ENCODE results near the gene LY6G6C. TPM values are rescaled to one million over a fixed set of nuclear protein-coding genes. Genes with fewer than 3 reads are reported as not detected.
A peak's percentile ranks its signal among the peaks of the same experiment; 100 is the strongest.

LY6G6C gene
- total and polyA plus RNA-seq, 2 of the 13 experiments (the other 11 are each of a cell fraction or from before 2014, with no cell fraction given): 0.15 TPM; not detected in 1

GRCh38 chr6:31729979-31730630, 8.6 kb upstream of the LY6G6C start (continued):
- TF ChIP-seq, protein P1, sequence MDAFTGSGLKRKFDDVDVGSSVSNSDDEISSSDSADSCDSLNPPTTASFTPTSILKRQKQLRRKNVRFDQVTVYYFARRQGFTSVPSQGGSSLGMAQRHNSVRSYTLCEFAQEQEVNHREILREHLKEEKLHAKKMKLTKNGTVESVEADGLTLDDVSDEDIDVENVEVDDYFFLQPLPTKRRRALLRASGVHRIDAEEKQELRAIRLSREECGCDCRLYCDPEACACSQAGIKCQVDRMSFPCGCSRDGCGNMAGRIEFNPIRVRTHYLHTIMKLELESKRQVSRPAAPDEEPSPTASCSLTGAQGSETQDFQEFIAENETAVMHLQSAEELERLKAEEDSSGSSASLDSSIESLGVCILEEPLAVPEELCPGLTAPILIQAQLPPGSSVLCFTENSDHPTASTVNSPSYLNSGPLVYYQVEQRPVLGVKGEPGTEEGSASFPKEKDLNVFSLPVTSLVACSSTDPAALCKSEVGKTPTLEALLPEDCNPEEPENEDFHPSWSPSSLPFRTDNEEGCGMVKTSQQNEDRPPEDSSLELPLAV (CRISPR knock-in tag; conservative IDR thresholded peaks at IDR 0.05; ENCODE audit: low read depth): no peak
- TF ChIP-seq ZFYVE20 (CRISPR knock-in tag; IDR thresholded peaks at IDR 0.05; ENCODE audit: borderline replicate concordance, low read depth) (no peak), MYC (CRISPR knock-in tag; IDR thresholded peaks at IDR 0.05; ENCODE audit: borderline replicate concordance) (no peak; the same call in 1 of the 2 replicates), ZNF414 (CRISPR knock-in tag; IDR thresholded peaks at IDR 0.05) (peak; percentile 89; the same call in 1 of the 2 replicates), ZSCAN25 (CRISPR knock-in tag; IDR thresholded peaks at IDR 0.05) (no peak; the same call in 1 of the 2 replicates), NKX3-1 (CRISPR knock-in tag; IDR thresholded peaks at IDR 0.05) (no peak), KLF16 (CRISPR knock-in tag; IDR thresholded peaks at IDR 0.05) (no peak), MXD4 (CRISPR knock-in tag; IDR thresholded peaks at IDR 0.05) (no peak), THYN1 (CRISPR knock-in tag; IDR thresholded peaks at IDR 0.05; ENCODE audit: borderline replicate concordance, low read depth) (no peak), ZNF563 (CRISPR knock-in tag; IDR thresholded peaks at IDR 0.05) (peak; percentile 83), HHEX (CRISPR knock-in tag; IDR thresholded peaks at IDR 0.05) (no peak), ZNF441 (CRISPR knock-in tag; IDR thresholded peaks at IDR 0.05; ENCODE audit: borderline replicate concordance) (no peak), ELF3 (CRISPR knock-in tag; IDR thresholded peaks at IDR 0.05) (no peak), HOXA3 (CRISPR knock-in tag; IDR thresholded peaks at IDR 0.05) (peak; percentile 53), THAP7 (CRISPR knock-in tag; IDR thresholded peaks at IDR 0.05) (no peak), RELA (CRISPR knock-in tag; IDR thresholded peaks at IDR 0.05) (no peak), ZNF766 (CRISPR knock-in tag; IDR thresholded peaks at IDR 0.05; ENCODE audit: borderline replicate concordance) (no peak), ZNF878 (CRISPR knock-in tag; IDR thresholded peaks at IDR 0.05) (peak; percentile 97), ZNF768 (CRISPR knock-in tag; IDR thresholded peaks at IDR 0.05) (no peak), ATF7 (IDR thresholded peaks at IDR 0.05) (no peak), ATF7 (CRISPR knock-in tag; IDR thresholded peaks at IDR 0.05) (no peak; the same call in 1 of the 2 replicates)
- TF ChIP-seq, protein P2, sequence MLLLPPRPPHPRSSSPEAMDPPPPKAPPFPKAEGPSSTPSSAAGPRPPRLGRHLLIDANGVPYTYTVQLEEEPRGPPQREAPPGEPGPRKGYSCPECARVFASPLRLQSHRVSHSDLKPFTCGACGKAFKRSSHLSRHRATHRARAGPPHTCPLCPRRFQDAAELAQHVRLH (CRISPR knock-in tag; IDR thresholded peaks at IDR 0.05; ENCODE audit: borderline replicate concordance, low read depth): no peak
- TF ChIP-seq, protein P3, sequence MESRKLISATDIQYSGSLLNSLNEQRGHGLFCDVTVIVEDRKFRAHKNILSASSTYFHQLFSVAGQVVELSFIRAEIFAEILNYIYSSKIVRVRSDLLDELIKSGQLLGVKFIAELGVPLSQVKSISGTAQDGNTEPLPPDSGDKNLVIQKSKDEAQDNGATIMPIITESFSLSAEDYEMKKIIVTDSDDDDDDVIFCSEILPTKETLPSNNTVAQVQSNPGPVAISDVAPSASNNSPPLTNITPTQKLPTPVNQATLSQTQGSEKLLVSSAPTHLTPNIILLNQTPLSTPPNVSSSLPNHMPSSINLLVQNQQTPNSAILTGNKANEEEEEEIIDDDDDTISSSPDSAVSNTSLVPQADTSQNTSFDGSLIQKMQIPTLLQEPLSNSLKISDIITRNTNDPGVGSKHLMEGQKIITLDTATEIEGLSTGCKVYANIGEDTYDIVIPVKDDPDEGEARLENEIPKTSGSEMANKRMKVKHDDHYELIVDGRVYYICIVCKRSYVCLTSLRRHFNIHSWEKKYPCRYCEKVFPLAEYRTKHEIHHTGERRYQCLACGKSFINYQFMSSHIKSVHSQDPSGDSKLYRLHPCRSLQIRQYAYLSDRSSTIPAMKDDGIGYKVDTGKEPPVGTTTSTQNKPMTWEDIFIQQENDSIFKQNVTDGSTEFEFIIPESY (CRISPR knock-in tag; IDR thresholded peaks at IDR 0.05): peak; percentile 93
- TF ChIP-seq, protein P4, sequence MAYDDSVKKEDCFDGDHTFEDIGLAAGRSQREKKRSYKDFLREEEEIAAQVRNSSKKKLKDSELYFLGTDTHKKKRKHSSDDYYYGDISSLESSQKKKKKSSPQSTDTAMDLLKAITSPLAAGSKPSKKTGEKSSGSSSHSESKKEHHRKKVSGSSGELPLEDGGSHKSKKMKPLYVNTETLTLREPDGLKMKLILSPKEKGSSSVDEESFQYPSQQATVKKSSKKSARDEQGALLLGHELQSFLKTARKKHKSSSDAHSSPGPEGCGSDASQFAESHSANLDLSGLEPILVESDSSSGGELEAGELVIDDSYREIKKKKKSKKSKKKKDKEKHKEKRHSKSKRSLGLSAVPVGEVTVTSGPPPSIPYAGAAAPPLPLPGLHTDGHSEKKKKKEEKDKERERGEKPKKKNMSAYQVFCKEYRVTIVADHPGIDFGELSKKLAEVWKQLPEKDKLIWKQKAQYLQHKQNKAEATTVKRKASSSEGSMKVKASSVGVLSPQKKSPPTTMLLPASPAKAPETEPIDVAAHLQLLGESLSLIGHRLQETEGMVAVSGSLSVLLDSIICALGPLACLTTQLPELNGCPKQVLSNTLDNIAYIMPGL (CRISPR knock-in tag; IDR thresholded peaks at IDR 0.05; ENCODE audit: borderline replicate concordance in 1 of 2, low read depth in 1 of 2): peak in 1 of 2 experiments; percentile 53; a peak in 1 of 4 replicates

Measured in HepG2 (cell line).